IPS DF 4.7 (cell line): ENCODE results near the gene YPEL1.
"Not testable (repeated sequence)": the region's sequence is repeated elsewhere in the genome, so short reads cannot be mapped to it uniquely, and the experiment has no call there.

ENCODE experiments used
- DNase-seq: peaks from one replicate; pipeline ENCODE4 v3.0.0-alpha.2; 2013; ENCODE audit warnings: low spot score; ENCODE audit errors: extremely low read depth

The YPEL1 gene

GRCh38 chr22:21684492-21685163 is 51.0 kb downstream of the YPEL1 start:
- no peak for DNase-seq

GRCh38 chr22:21683401-21683811 is 52.2 kb downstream of the YPEL1 start:
- no peak for DNase-seq

- DNase-seq, result no peak
These were observed 53.0 kb downstream of the YPEL1 start for GRCh38 chr22:21682385-21683175.

- DNase-seq, result no peak
These were observed 53.8 kb downstream of the YPEL1 start for GRCh38 chr22:21681566-21682370.

GRCh38 chr22:21680830-21681565 is 54.6 kb downstream of the YPEL1 start:
- no peak for DNase-seq

GRCh38 chr22:21679383-21679782 is 56.2 kb downstream of the YPEL1 start:
- no peak for DNase-seq

- not testable (repeated sequence) for DNase-seq
These were observed 56.8 kb downstream of the YPEL1 start for GRCh38 chr22:21678842-21679241.

- no peak for DNase-seq
These were observed 57.8 kb downstream of the YPEL1 start for GRCh38 chr22:21677606-21678443.

GRCh38 chr22:21674638-21675245 is 60.9 kb downstream of the YPEL1 start:
- DNase-seq, result no peak

- no peak for DNase-seq
These were observed 61.9 kb downstream of the YPEL1 start for GRCh38 chr22:21673534-21674321.

- no peak for DNase-seq
These were observed 63.4 kb downstream of the YPEL1 start for GRCh38 chr22:21672107-21672629.

GRCh38 chr22:21669026-21669425 is 66.6 kb downstream of the YPEL1 start:
- DNase-seq, result no peak

- no peak for DNase-seq
These were observed 68.8 kb downstream of the YPEL1 start for GRCh38 chr22:21666786-21667185.

- DNase-seq, result no peak
These were observed 70.3 kb downstream of the YPEL1 start for GRCh38 chr22:21665047-21665851.

- no peak for DNase-seq
These were observed 71.9 kb downstream of the YPEL1 start for GRCh38 chr22:21663738-21664137.

- no peak for DNase-seq
These were observed 73.6 kb downstream of the YPEL1 start for GRCh38 chr22:21661991-21662390.

GRCh38 chr22:21660904-21661303 is 74.7 kb downstream of the YPEL1 start:
- no peak for DNase-seq

- DNase-seq, result no peak
These were observed 75.6 kb downstream of the YPEL1 start for GRCh38 chr22:21659864-21660525.
